GM12878 (cell line): Measurements from ENCODE around the gene HINT2. TPM values are rescaled to one million over a fixed set of nuclear protein-coding genes. Genes with fewer than 3 reads are reported as not detected.

ENCODE experiments used
- CHD2 ChIP-seq: IDR thresholded peaks from 2 replicates; pipeline ENCODE4 v1.6.1; 2011; ENCODE audit warnings: low read depth, low read length, improper control_type of control experiment, borderline replicate concordance
- CREM ChIP-seq: IDR thresholded peaks from 2 replicates; pipeline ENCODE4 v1.6.1; 2014; ENCODE audit warnings: antibody characterized with exemption, low read depth
- ESRRA ChIP-seq: IDR thresholded peaks from 2 replicates; pipeline ENCODE4 v1.6.1; 2012; ENCODE audit warnings: mild to moderate bottlenecking, low read length, improper control_type of control experiment
- FOS ChIP-seq: IDR thresholded peaks from 3 replicates; pipeline ENCODE4 v1.6.1; 2011; ENCODE audit warnings: borderline replicate concordance; ENCODE audit not compliant: insufficient read length; ENCODE audit errors: extremely low read depth
- KLF5 ChIP-seq: fragments of 450-650 bp; IDR thresholded peaks from 2 replicates; pipeline ENCODE4 v1.6.1; 2014; ENCODE audit warnings: mild to moderate bottlenecking; ENCODE audit not compliant: partially characterized antibody
- MAX ChIP-seq: IDR thresholded peaks from 2 replicates; pipeline ENCODE4 v1.6.1; 2012; ENCODE audit warnings: low read depth, low read length, improper control_type of control experiment
- MLLT1 ChIP-seq: fragments of 450-650 bp; IDR thresholded peaks from 2 replicates; pipeline ENCODE4 v1.6.1; 2016; ENCODE audit warnings: mild to moderate bottlenecking
- MYC ChIP-seq: IDR thresholded peaks from 2 replicates; pipeline ENCODE4 v1.6.1; 2011; ENCODE audit warnings: mild to moderate bottlenecking, low read length, moderate library complexity, inconsistent platforms; ENCODE audit not compliant: insufficient read depth, insufficient replicate concordance, insufficient read length, severe bottlenecking
- NFYB ChIP-seq: IDR thresholded peaks from 2 replicates; pipeline ENCODE4 v1.6.1; 2011; ENCODE audit warnings: low read depth, mild to moderate bottlenecking, low read length, improper control_type of control experiment, moderate library complexity; ENCODE audit not compliant: insufficient read depth
- NKRF ChIP-seq: fragments of 450-650 bp; conservative IDR thresholded peaks from 2 replicates; pipeline ENCODE4 v1.6.1; 2017; ENCODE audit warnings: mild to moderate bottlenecking, moderate library complexity
- POLR2A ChIP-seq: IDR thresholded peaks from 2 replicates; pipeline ENCODE4 v1.6.1; 2011; ENCODE audit warnings: low read depth, mild to moderate bottlenecking, low read length
- RUNX3 ChIP-seq: IDR thresholded peaks from 2 replicates; pipeline ENCODE4 v1.6.1; 2012; ENCODE audit warnings: low read length, inconsistent platforms
- SP1 ChIP-seq: IDR thresholded peaks from one replicate; pipeline ENCODE4 v1.6.1; 2011; ENCODE audit warnings: low read depth, low read length
- SREBF1 ChIP-seq: IDR thresholded peaks from 2 replicates; pipeline ENCODE4 v1.6.1; 2012; ENCODE audit warnings: mild to moderate bottlenecking, low read length
- USF2 ChIP-seq: IDR thresholded peaks from 2 replicates; pipeline ENCODE4 v1.6.1; 2011; ENCODE audit warnings: low read depth, low read length, improper control_type of control experiment, borderline replicate concordance
- polyA plus RNA-seq, 11 experiments: library from polyadenylated mRNA; depleted of rRNA in 4 of 11; unstranded in 6 of 11; stranded (reverse) in 5 of 11; fragments of >200 nt; fragmentation: Nextera tagmentation in 4 of 11; fragmentation: Illumina TruSeq in 1 of 11; extraction: Ambion mirVana in 4 of 11; extraction: Trizol in 1 of 11; gene quantifications; 1 replicate in 1 of 11; 2 replicates in 10 of 11; pipeline versions ENCODE4 v1.2.1 to v1.2.3, GENCODE V29; 2011 to 2016; ENCODE audit warnings: inconsistent platforms in 2 of 11, missing spikeins in 2 of 11, low read depth in 1 of 11
- total RNA-seq, 4 experiments: library from RNA; depleted of rRNA in 3 of 4; stranded (reverse); fragments of >200 nt in 3 of 4; fragmentation: Illumina TruSeq in 1 of 4; extraction: Trizol in 1 of 4; gene quantifications; 2 replicates each; pipeline versions ENCODE4 v1.2.1 to v1.2.3, GENCODE V29; 2013 to 2021

Gene HINT2
- total and polyA plus RNA-seq, 10 of the 15 experiments (the other 5 are each of a cell fraction or from before 2014, with no cell fraction given), result 12.1 to 144 (median 51.7) TPM

DNA sequence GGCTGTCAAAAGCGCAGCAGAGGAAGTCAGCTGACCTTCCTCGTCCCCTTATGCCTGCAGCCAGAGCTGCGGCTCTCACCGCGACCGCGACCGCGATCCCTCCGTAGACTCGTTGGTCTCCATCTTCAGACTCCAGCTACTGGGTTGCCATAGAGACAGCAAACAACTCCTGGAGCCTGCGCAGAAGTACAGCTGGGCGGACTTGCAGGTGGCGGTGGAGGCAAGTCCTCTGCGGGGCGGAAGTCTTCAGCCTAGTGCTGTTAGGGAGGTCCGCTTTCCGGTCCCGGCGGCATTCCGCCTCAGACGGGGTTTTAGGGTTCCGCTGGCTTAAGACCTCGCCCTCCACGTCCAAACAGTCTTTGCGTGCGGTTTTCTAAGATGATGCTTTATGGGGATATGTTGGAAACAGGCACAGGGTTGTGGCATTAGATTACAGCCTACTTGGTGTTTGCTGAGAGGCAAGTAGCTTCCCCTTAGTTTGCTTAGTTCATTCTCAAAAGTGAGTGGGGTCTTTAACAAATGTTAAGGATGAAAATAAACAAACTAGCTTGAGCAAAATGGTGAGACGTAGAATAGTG is 2.7 kb downstream of the HINT2 start, which contains the start of gene SPAG8 (continued):
- peak; percentile 60 for TF ChIP-seq MAX
- peak; percentile 90 for TF ChIP-seq RUNX3
- TF ChIP-seq SREBF1, result 0 out of 2 replicates have a peak, but pooled peaks have one; percentile 13
- 0 out of 2 replicates have a peak, but pooled peaks have one; percentile 36 for TF ChIP-seq NFYB
- TF ChIP-seq POLR2A, result peak; percentile 52; the same call in 1 of the 2 replicates
- peak; percentile 82 for TF ChIP-seq CREM
- no peak for TF ChIP-seq FOS
- TF ChIP-seq SP1, result peak; percentile 51
- no peak for TF ChIP-seq MYC
- TF ChIP-seq ESRRA, result no peak
- peak; percentile 94 for TF ChIP-seq NKRF
- peak; percentile 65 for TF ChIP-seq KLF5
- peak; percentile 47 for TF ChIP-seq USF2
- TF ChIP-seq MLLT1, result peak; percentile 84
- peak; percentile 62; the same call in 1 of the 2 replicates for TF ChIP-seq CHD2
